SU-DHL-6 (cell line): Measurements from ENCODE around the gene ARHGDIA.

Experiments used
- H2AFZ ChIP-seq: fragments of 200-600 bp; sonication (generic); 2 replicates; pipeline ENCODE4 v1.6.1; 2014; ENCODE audit warnings: low read depth, mild to moderate bottlenecking, moderate library complexity, mixed read lengths, antibody characterized with exemption, low read length; ENCODE audit not compliant: severe bottlenecking
- H3F3A ChIP-seq: fragments of 200-600 bp; shearing (Covaris generic); 2 replicates; pipeline ENCODE4 v1.6.0; 2016; ENCODE audit warnings: antibody characterized with exemption, mild to moderate bottlenecking; ENCODE audit not compliant: insufficient read depth
- H3K27ac ChIP-seq: fragments of 200-600 bp; sonication (generic); 2 replicates; pipeline ENCODE4 v1.5.1; 2016; ENCODE audit warnings: low read depth, mild to moderate bottlenecking, low read length, moderate library complexity, mixed read lengths
- H3K27me3 ChIP-seq: fragments of 200-600 bp; sonication (generic), shearing (Covaris generic); 2 replicates; pipeline ENCODE4 v1.6.0; 2014; ENCODE audit warnings: mild to moderate bottlenecking, low read length
- H3K36me3 ChIP-seq: fragments of 200-600 bp; sonication (generic); 2 replicates; pipeline ENCODE4 v1.6.1; 2014; ENCODE audit warnings: mild to moderate bottlenecking, low read length, mixed read lengths
- H3K4me2 ChIP-seq: fragments of 300-600, 200-600 bp; shearing (Covaris generic), sonication (generic); 2 replicates; pipeline ENCODE4 v1.6.0; 2014; ENCODE audit warnings: low read length, low read depth, mild to moderate bottlenecking; ENCODE audit not compliant: poor library complexity, severe bottlenecking
- H3K4me3 ChIP-seq: fragments of 200-600 bp; sonication (generic); 2 replicates; pipeline ENCODE4 v1.5.1; 2014; ENCODE audit warnings: antibody characterized with exemption, low read length, mild to moderate bottlenecking, mixed read lengths; ENCODE audit not compliant: insufficient read depth, poor library complexity, severe bottlenecking
- H3K79me2 ChIP-seq: fragments of 200-600 bp; sonication (generic); 2 replicates; pipeline ENCODE4 v1.6.1; 2014; ENCODE audit warnings: mild to moderate bottlenecking, low read length, moderate library complexity; ENCODE audit not compliant: insufficient read depth
- H3K9ac ChIP-seq: fragments of 200-600 bp; sonication (generic); 2 replicates; pipeline ENCODE4 v1.7.0; 2014; ENCODE audit warnings: mild to moderate bottlenecking, low read length
- H3K9me2 ChIP-seq: fragments of 200-600 bp; sonication (generic); replicated peaks from 2 replicates; pipeline ENCODE4 v1.6.1; 2014; ENCODE audit warnings: low read length; ENCODE audit not compliant: insufficient read depth
- H3K9me3 ChIP-seq: fragments of 200-600 bp; sonication (generic); 2 replicates; pipeline ENCODE4 v1.6.1; 2014; ENCODE audit warnings: low read length, mixed read lengths; ENCODE audit not compliant: insufficient read depth
- H4K20me1 ChIP-seq: fragments of 200-600 bp; sonication (generic); 2 replicates; pipeline ENCODE4 v1.6.1; 2014; ENCODE audit warnings: low read depth, mild to moderate bottlenecking, antibody characterized with exemption, low read length, moderate library complexity, mixed read lengths
- CTCF ChIP-seq: fragments of 200-600 bp; sonication (generic); IDR thresholded peaks from one replicate; pipeline ENCODE4 v1.5.1; 2017; ENCODE audit warnings: antibody characterized with exemption, mild to moderate bottlenecking, low read length, moderate library complexity; ENCODE audit not compliant: insufficient read depth, poor library complexity, severe bottlenecking
- EZH2phosphoT487 ChIP-seq: fragments of 200-600 bp; sonication (generic), shearing (Covaris generic); conservative IDR thresholded peaks from 2 replicates; pipeline ENCODE4 v1.6.1; 2018; ENCODE audit warnings: mild to moderate bottlenecking, antibody characterized with exemption, low read length, moderate library complexity, mixed read lengths

The ARHGDIA gene

GRCh38 chr17:81846743-81847689, 24.1 kb downstream of the ARHGDIA start:
- H3F3A ChIP-seq: no peaks in the 10 kb centered on the region
- no peak overlapping the region for H2AFZ ChIP-seq
- no peaks in the 10 kb centered on the region for H3K36me3 ChIP-seq
- TF ChIP-seq CTCF (no peak), EZH2phosphoT487 (no peak)
- no peak overlapping the region for H3K4me2 ChIP-seq
- no peaks in the 10 kb centered on the region for H4K20me1 ChIP-seq
- no peak overlapping the region for H3K9ac ChIP-seq
- H3K9me2 ChIP-seq: no peaks in the 10 kb centered on the region
- H3K27ac ChIP-seq: no peak overlapping the region
- H3K79me2 ChIP-seq: 0 out of 2 replicates have a peak, but pooled peaks cover 3% of the 10 kb centered on the region
- H3K9me3 ChIP-seq: no peaks in the 10 kb centered on the region
- no peak overlapping the region for H3K4me3 ChIP-seq
- H3K27me3 ChIP-seq: no peaks in the 10 kb centered on the region

- no peaks in the 10 kb centered on the region for H3K36me3 ChIP-seq
- H3K79me2 ChIP-seq: 0 out of 2 replicates have a peak, but pooled peaks cover 3% of the 10 kb centered on the region
- no peaks in the 10 kb centered on the region for H3F3A ChIP-seq
- no peak overlapping the region for H3K9ac ChIP-seq
- H3K27me3 ChIP-seq: no peaks in the 10 kb centered on the region
- H4K20me1 ChIP-seq: no peaks in the 10 kb centered on the region
- H3K4me3 ChIP-seq: no peak overlapping the region
- no peaks in the 10 kb centered on the region for H3K9me2 ChIP-seq
- no peak overlapping the region for H2AFZ ChIP-seq
- no peaks in the 10 kb centered on the region for H3K9me3 ChIP-seq
- TF ChIP-seq CTCF (no peak), EZH2phosphoT487 (no peak)
- H3K4me2 ChIP-seq: no peak overlapping the region
- no peak overlapping the region for H3K27ac ChIP-seq
Observed at GRCh38 chr17:81845881-81846742, 25.0 kb downstream of the ARHGDIA start.

DNA sequence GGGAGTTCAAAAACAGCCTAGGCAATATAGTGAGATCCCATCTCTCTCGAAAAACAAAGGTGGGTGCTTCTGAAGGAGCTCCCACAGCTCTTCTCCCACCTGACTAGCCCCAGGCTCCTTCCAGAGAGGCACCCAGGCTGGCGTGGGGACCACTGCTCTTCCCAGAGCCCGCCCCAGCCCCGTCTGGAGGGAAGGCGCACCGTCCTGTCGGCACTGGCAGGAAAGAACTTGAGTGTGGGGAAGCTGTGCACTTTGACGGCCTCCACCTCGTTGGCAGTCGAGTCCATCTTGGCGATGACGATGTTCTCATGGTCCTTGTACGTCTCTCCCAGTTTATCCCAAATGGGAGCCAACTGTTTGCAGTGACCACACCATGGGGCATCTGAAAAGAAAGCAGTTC, 25.8 kb downstream of the ARHGDIA start:
- no peaks in the 10 kb centered on the region for H3K9me3 ChIP-seq
- H3K27me3 ChIP-seq: no peaks in the 10 kb centered on the region
- no peak for TF ChIP-seq CTCF
- TF ChIP-seq EZH2phosphoT487: no peak
- no peak overlapping the region for H3K9ac ChIP-seq
- no peaks in the 10 kb centered on the region for H4K20me1 ChIP-seq
- no peak overlapping the region for H3K4me2 ChIP-seq
- H3K27ac ChIP-seq: no peak overlapping the region
- no peaks in the 10 kb centered on the region for H3K79me2 ChIP-seq
- no peak overlapping the region for H2AFZ ChIP-seq
- H3K4me3 ChIP-seq: no peak overlapping the region
- H3K36me3 ChIP-seq: no peaks in the 10 kb centered on the region
- no peaks in the 10 kb centered on the region for H3F3A ChIP-seq
- no peaks in the 10 kb centered on the region for H3K9me2 ChIP-seq
